Upper lobe of left lung (tissue), 6 donors: ENCODE data around the gene CHST7. TPM values are rescaled to one million over a fixed set of nuclear protein-coding genes. Genes with fewer than 3 reads are reported as not detected.

Experiments
- ATAC-seq, 2 donors: fragments of 200-7000 bp; cut with Tn5 transposase; one replicate each; pipeline ENCODE4 v1.9.1; 2022; ENCODE audit warnings: mild to moderate bottlenecking in 2 of 2, moderate library complexity in 2 of 2; ENCODE audit not compliant: low FRiP score in 2 of 2
- DNase-seq, 2 donors: peaks; one replicate each; pipeline ENCODE4 v3.0.0-alpha.2; 2019 to 2020
- H3K27ac ChIP-seq, 4 donors: fragments of 200-600 bp; sonication (generic); one replicate each; pipeline ENCODE4 v1.5.1; 2016 to 2019
- H3K27me3 ChIP-seq, 4 donors: fragments of 200-600 bp; sonication (generic); one replicate each; pipeline ENCODE4 v1.5.1; 2017 to 2019
- H3K36me3 ChIP-seq, 4 donors: fragments of 200-600 bp; sonication (generic); one replicate each; pipeline ENCODE4 v1.5.1; 2016 to 2019
- H3K4me1 ChIP-seq, 4 donors: fragments of 200-600 bp; sonication (generic); one replicate each; pipeline ENCODE4 v1.5.1; 2018 to 2019
- H3K4me3 ChIP-seq, 4 donors: fragments of 200-600 bp; sonication (generic); one replicate each; pipeline ENCODE4 v1.5.1; 2017 to 2019; ENCODE audit warnings: mild to moderate bottlenecking in 2 of 4, moderate library complexity in 1 of 4
- H3K9me3 ChIP-seq, 4 donors: fragments of 200-600 bp; sonication (generic); one replicate each; pipeline ENCODE4 v1.5.1; 2018 to 2019
- CTCF ChIP-seq, 6 experiments: fragments of 450-650 bp in 4 of 6; fragments of 200-600 bp in 2 of 6; sonication (generic) in 2 of 6; IDR thresholded peaks; one replicate each; pipeline ENCODE4 v1.5.1; 2016 to 2019; ENCODE audit warnings: antibody characterized with exemption in 6 of 6
- EP300 ChIP-seq, 4 donors: sonication (generic); formaldehyde crosslinking; IDR thresholded peaks; one replicate each; pipeline ENCODE4 v1.5.1; 2017; ENCODE audit warnings: antibody characterized with exemption in 4 of 4, control low read depth in 2 of 4
- POLR2A ChIP-seq, 4 donors: fragments of 450-650 bp; IDR thresholded peaks; one replicate each; pipeline ENCODE4 v1.5.1; 2016 to 2017; ENCODE audit warnings: antibody characterized with exemption in 4 of 4, mild to moderate bottlenecking in 2 of 4
- POLR2AphosphoS5 ChIP-seq, 2 donors: sonication (generic); formaldehyde crosslinking; IDR thresholded peaks; one replicate each; pipeline ENCODE4 v1.5.1; 2017; ENCODE audit warnings: antibody characterized with exemption in 2 of 2
- WGBS, 2 donors: methylation state at CpG; one replicate each; pipeline ENCODE4 v1.1.5; 2017 to 2018; 5-methylcytosine and 5-hydroxymethylcytosine counted together
- small RNA-seq, 4 donors: library from RNA; depleted of rRNA; stranded (forward); fragments of <200 nt; gene quantifications; one replicate each; pipeline ENCODE3, GENCODE V24; 2016
- total RNA-seq, 6 donors: library from RNA; depleted of rRNA in 4 of 6; stranded (reverse); fragments of >200 nt in 4 of 6; gene quantifications; one replicate each; pipeline versions ENCODE4 v1.1.0 to v1.2.1, GENCODE V29; 2016 to 2021
- donor health status: DM: no; HTN: no; CAD: no; lungs with moderate emphysema.
- donor health status: DM: no; HTN: yes; CAD: no; lungs with severe emphysema.

CHST7 gene
- total RNA-seq, 6 donors from 2014 or later: 5.3 to 14.7 (median 9.1) TPM

DNA sequence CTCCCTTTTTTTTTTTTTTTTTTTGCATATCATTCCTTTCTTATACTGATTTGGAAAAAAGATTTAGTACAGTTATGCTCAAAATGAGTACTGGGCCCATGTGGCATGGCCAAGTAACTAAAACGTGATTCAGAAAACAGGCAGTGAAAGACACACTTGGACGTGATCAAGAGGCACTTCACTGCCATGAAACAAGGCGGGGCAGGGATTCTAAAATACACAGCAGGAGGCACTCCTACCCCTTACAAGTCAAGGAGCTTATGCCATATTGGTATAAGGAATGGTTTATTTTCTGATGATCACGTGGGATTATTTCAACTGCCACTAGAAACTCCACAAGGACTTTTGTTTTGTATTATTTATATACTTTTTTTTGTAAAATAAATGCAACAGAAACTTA, 72.0 kb downstream of the CHST7 start:
- Histone ChIP-seq H3K27me3 (no peaks in the 10 kb centered on the region), H3K4me1 (peaks cover 6 to 14% (median 10%) of the 10 kb centered on the region in 4 donors), H3K4me3 (no peak overlapping the region), H3K9me3 (no peaks in the 10 kb centered on the region), H3K27ac (no peak overlapping the region), H3K36me3 (no peaks in the 10 kb centered on the region)
- ATAC-seq (no peak), DNase-seq (peak in 1 of 2 donors; percentile 69)
- TF ChIP-seq POLR2A (IDR thresholded peaks at IDR 0.05): no peak
- TF ChIP-seq EP300 (IDR thresholded peaks at IDR 0.05): peak in 1 of 4 donors; percentile 12
- WGBS, 2 donors: 60 to 79% methylated on average over 4 of the region's 4 CpGs

DNA sequence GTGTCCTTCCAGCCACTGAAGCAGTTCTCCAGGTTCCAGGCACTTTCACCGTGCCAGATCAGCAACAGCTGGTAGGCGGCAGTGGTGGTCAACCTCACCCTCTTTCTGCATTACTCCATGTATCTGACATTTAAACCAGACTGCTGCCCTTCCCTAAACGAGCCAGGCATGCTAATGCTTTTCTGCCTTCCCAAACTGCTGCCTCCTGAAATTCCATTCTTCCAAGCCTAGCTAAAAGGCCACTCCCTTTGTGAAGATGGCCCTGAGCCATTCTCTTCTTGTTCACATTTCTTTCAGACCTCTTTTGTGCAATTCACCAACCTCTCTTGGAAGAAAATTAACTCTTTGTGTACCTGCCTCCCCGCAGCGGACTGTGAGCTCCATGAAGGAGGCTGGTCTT, 73.7 kb downstream of the CHST7 start:
- Histone ChIP-seq H3K4me1 (peaks cover 6 to 11% (median 10%) of the 10 kb centered on the region in 4 donors), H3K9me3 (no peaks in the 10 kb centered on the region), H3K36me3 (no peaks in the 10 kb centered on the region), H3K27me3 (no peaks in the 10 kb centered on the region), H3K27ac (no peak overlapping the region), H3K4me3 (no peak overlapping the region)
- TF ChIP-seq POLR2A (IDR thresholded peaks at IDR 0.05): no peak
- TF ChIP-seq POLR2AphosphoS5 (IDR thresholded peaks at IDR 0.05): no peak
- TF ChIP-seq CTCF (IDR thresholded peaks at IDR 0.05): no peak
- no peak for TF ChIP-seq EP300 (IDR thresholded peaks at IDR 0.05)
- no peak for ATAC-seq
- DNase-seq: no peak
- WGBS, 2 donors: 66 to 76% methylated on average over 3 to 5 of the region's 5 CpGs

Small RNA genes within 50 kb of the gene (small RNA-seq; reads per million reads assigned to genes)
- gene RF00017: 0 reads per million in 4 donors

Other genes starting within 250 kb of the CHST7 start
- gene ZNF674, start 28.3 kb upstream of the CHST7 start, total RNA-seq: 10 to 100 TPM in 1 of 6 donors, 1 to 10 TPM in 5; 3.0 to 11.5 (median 4.0) TPM
- 1 to 10 TPM; 4.6 to 9.0 (median 6.4) TPM for gene SLC9A7, start 185.4 kb downstream of the CHST7 start, total RNA-seq